HepG2 (cell line): ENCODE data around the gene PAPPA. TPM values are rescaled to one million over a fixed set of nuclear protein-coding genes. Genes with fewer than 3 reads are reported as not detected.

Source experiments
- ATAC-seq: fragments of 200-7000 bp; cut with Tn5 transposase; 3 replicates; pipeline ENCODE4 v1.9.1; 2020; ENCODE audit warnings: mild to moderate bottlenecking, moderate library complexity
- BruUV-seq: library from RNA; stranded (reverse); fragments of 400-500 nt; replicated peaks from 2 replicates; lab custom pipeline; 2021; lab: Mats Ljungman, UMichigan
- CTCF ChIA-PET: fragments of 300-600 bp; formaldehyde crosslinking; extraction: SDS; loops from one replicate; lab custom pipeline; 2021; ENCODE audit warnings: low total read pairs, inconsistent platforms, low intra/inter-chr PET ratio; lab: Yijun Ruan, JAX
- POLR2A ChIA-PET: fragments of 350-600 bp; sonication (Branson Sonifier 250); formaldehyde crosslinking; loops from one replicate; lab custom pipeline; 2020; ENCODE audit warnings: antibody characterized with exemption, inconsistent platforms; lab: Yijun Ruan, JAX
- DNase-seq: peaks from one replicate; pipeline ENCODE4 v3.0.0-alpha.2; 2015; ENCODE audit warnings: low spot score
- FAIRE-seq: peaks from 3 replicates; lab custom pipeline; 2011; peaks lifted over from hg19 to GRCh38; lab: Jason Lieb, UNC
- H2AFZ ChIP-seq: one replicate; pipeline ENCODE4 v1.6.1; 2011; ENCODE audit warnings: low read length, inconsistent platforms
- H3K27ac ChIP-seq: fragments of 300-600 bp; 3 replicates; pipeline ENCODE4 v1.8.0; 2011; ENCODE audit warnings: mixed run types, mild to moderate bottlenecking, mixed read lengths, low read length, inconsistent platforms; ENCODE audit not compliant: insufficient read depth; ENCODE audit errors: extremely low read length
- H3K27me3 ChIP-seq, 2 experiments: fragments of 200-600 bp in 1 of 2; 2 replicates in 1 of 2; 3 replicates in 1 of 2; pipeline versions ENCODE4 v1.6.0 to v1.8.0; 2011; ENCODE audit warnings: low read length in 2 of 2, mild to moderate bottlenecking in 2 of 2, moderate library complexity in 2 of 2, inconsistent platforms in 1 of 2; ENCODE audit not compliant: insufficient read depth in 2 of 2, control insufficient read depth in 1 of 2
- H3K36me3 ChIP-seq, 2 experiments: fragments of 200-600 bp in 1 of 2; replicated peaks in 1 of 2; 2 replicates in 1 of 2; 3 replicates in 1 of 2; pipeline versions ENCODE4 v1.5.1 to v1.8.0; 2011; ENCODE audit warnings: low read length in 2 of 2, inconsistent platforms in 1 of 2; ENCODE audit not compliant: insufficient read depth in 2 of 2, control insufficient read depth in 1 of 2
- H3K4me1 ChIP-seq: 2 replicates; pipeline ENCODE4 v1.5.1; 2012; ENCODE audit warnings: low read length, inconsistent platforms; ENCODE audit not compliant: insufficient read depth
- H3K4me2 ChIP-seq: 2 replicates; pipeline ENCODE4 v1.6.0; 2011; ENCODE audit warnings: low read depth, low read length, inconsistent platforms
- H3K4me3 ChIP-seq, 3 experiments: fragments of 200-600 bp in 1 of 3; sonication (generic), shearing (Covaris generic) in 1 of 3; replicated peaks in 1 of 3; 2 replicates each; pipeline ENCODE4 v1.5.1; 2011 to 2016; ENCODE audit warnings: low read length in 3 of 3, inconsistent platforms in 2 of 3, low read depth in 2 of 3, mild to moderate bottlenecking in 2 of 3, control low read depth in 1 of 3, mixed read lengths in 1 of 3; ENCODE audit not compliant: insufficient read depth in 1 of 3
- H3K79me2 ChIP-seq: one replicate; pipeline ENCODE4 v1.6.1; 2011; ENCODE audit warnings: low read length, inconsistent platforms; ENCODE audit not compliant: insufficient read depth
- H3K9ac ChIP-seq: 2 replicates; pipeline ENCODE4 v1.6.0; 2011; ENCODE audit warnings: mild to moderate bottlenecking, low read depth, low read length, inconsistent platforms; ENCODE audit not compliant: insufficient read depth
- H3K9me3 ChIP-seq: 2 replicates; pipeline ENCODE4 v1.5.1; 2012; ENCODE audit warnings: mild to moderate bottlenecking, low read length
- H4K20me1 ChIP-seq: 2 replicates; pipeline ENCODE4 v1.6.0; 2011; ENCODE audit warnings: inconsistent platforms, mild to moderate bottlenecking, low read length, moderate library complexity; ENCODE audit not compliant: insufficient read depth
- ATF6 ChIP-seq: sonication (generic); formaldehyde crosslinking; conservative IDR thresholded peaks from 2 replicates; pipeline ENCODE4 v1.4.0; 2020; ENCODE audit warnings: missing genetic modification reagents
- ESRRA ChIP-seq: sonication (generic); formaldehyde crosslinking; IDR thresholded peaks from 2 replicates; pipeline ENCODE4 v1.5.1; 2020; ENCODE audit warnings: mild to moderate bottlenecking, low read depth, missing genetic modification reagents
- ETV5 ChIP-seq: IDR thresholded peaks from 2 replicates; pipeline ENCODE4 v1.6.1; 2018; ENCODE audit warnings: missing biosample characterization, missing genetic modification reagents, inconsistent platforms, borderline replicate concordance
- HINFP ChIP-seq: sonication (generic); formaldehyde crosslinking; IDR thresholded peaks from 2 replicates; pipeline ENCODE4 v1.4.0; 2020; ENCODE audit warnings: low read depth, mild to moderate bottlenecking, missing genetic modification reagents
- KDM1A ChIP-seq: IDR thresholded peaks from 2 replicates; pipeline ENCODE4 v1.6.1; 2016; ENCODE audit warnings: missing compliant biosample characterization
- MTA3 ChIP-seq: sonication (generic); formaldehyde crosslinking; IDR thresholded peaks from 2 replicates; pipeline ENCODE4 v1.4.0; 2020; ENCODE audit warnings: missing genetic modification reagents
- POLR2AphosphoS5 ChIP-seq: IDR thresholded peaks from 2 replicates; pipeline ENCODE4 v1.6.1; 2012; ENCODE audit warnings: low read depth, low read length
- ZNF674 ChIP-seq: sonication (generic); formaldehyde crosslinking; IDR thresholded peaks from 2 replicates; pipeline ENCODE4 v1.5.0; 2020; ENCODE audit warnings: low read depth, mild to moderate bottlenecking, missing genetic modification reagents
- ZNF724P ChIP-seq: sonication (generic); formaldehyde crosslinking; IDR thresholded peaks from 2 replicates; pipeline ENCODE4 v1.8.0; 2022; ENCODE audit warnings: missing genetic modification reagents, borderline replicate concordance
- ZNF788 ChIP-seq: sonication (generic); formaldehyde crosslinking; IDR thresholded peaks from 2 replicates; pipeline ENCODE4 v1.5.0; 2020; ENCODE audit warnings: mild to moderate bottlenecking, missing genetic modification reagents, borderline replicate concordance
- WGBS: methylation state at CpG from one replicate; pipeline ENCODE4 v1.1.6; 2017; ENCODE audit warnings: low lambda C conversion rate; 5-methylcytosine and 5-hydroxymethylcytosine counted together
- in situ Hi-C: cut with HindIII; loops from 2 replicates; pipeline ENCODE4 v1.10.0; 2017; ENCODE audit warnings: low pct_unique_long_range_greater_than_20kb; ENCODE audit not compliant: extremely low pct_ligation_motif_present
- intact Hi-C: fragments of 100-400 bp; cut with micrococcal nuclease; formaldehyde crosslinking; loops from one replicate; pipeline ENCODE4 v1.10.0; 2022; ENCODE audit not compliant: unreplicated experiment
- polyA plus RNA-seq, 8 experiments: library from polyadenylated mRNA; depleted of rRNA in 3 of 8; stranded (reverse) in 7 of 8; unstranded in 1 of 8; fragments of >200 nt; fragmentation: Illumina TruSeq in 4 of 8; extraction: Trizol in 4 of 8; gene quantifications; 2 replicates each; pipeline versions ENCODE4 v1.2.1 to v1.2.3, GENCODE V29; 2011 to 2016; ENCODE audit warnings: low read depth in 4 of 8, missing spikeins in 1 of 8, mixed read lengths in 1 of 8; ENCODE audit not compliant: insufficient read depth in 1 of 8
- total RNA-seq, 5 experiments: library from RNA; depleted of rRNA; stranded (reverse); fragments of >200 nt; fragmentation: Illumina TruSeq; extraction: Trizol; gene quantifications; 2 replicates each; pipeline ENCODE4 v1.2.3, GENCODE V29; 2016; ENCODE audit warnings: low read depth in 1 of 5

PAPPA gene
- total and polyA plus RNA-seq, 2 of the 13 experiments (the other 11 are each of a cell fraction or from before 2014, with no cell fraction given) = 0.09 to 0.11 TPM

GRCh38 chr9:116262448-116262847, 108.9 kb downstream of the PAPPA start (continued):
- TF ChIP-seq HINFP (CRISPR knock-in tag) (no peak), ATF6 (CRISPR knock-in tag) (no peak), MTA3 (no peak), ZNF788 (no peak), KDM1A (CRISPR knock-in tag) (no peak)

- Histone ChIP-seq H3K27me3 (no peaks in the 10 kb centered on the region), H3K9ac (no peak overlapping the region), H3K4me2 (no peak overlapping the region), H3K9me3 (no peaks in the 10 kb centered on the region), H3K27ac (no peak overlapping the region), H4K20me1 (no peaks in the 10 kb centered on the region), H3K4me3 (no peak overlapping the region), H3K4me1 (no peaks in the 10 kb centered on the region), H2AFZ (no peak overlapping the region), H3K36me3 (no peaks in the 10 kb centered on the region), H3K79me2 (no peaks in the 10 kb centered on the region)
- CTCF ChIA-PET = no interaction called here
- TF ChIP-seq ESRRA (no peak), ETV5 (CRISPR knock-in tag) (no peak), ZNF674 (CRISPR knock-in tag) (no peak), POLR2AphosphoS5 (no peak), ZNF724P (CRISPR knock-in tag) (no peak)
- no peak for FAIRE-seq
- POLR2A ChIA-PET = no interaction called here
- 21% methylated on average over 1 of the region's 1 CpG for WGBS
- no peak for DNase-seq
- intact Hi-C loops = no loop called here
- BruUV-seq = no TSS peak
- no peak for ATAC-seq
- in situ Hi-C loops = no loop called here
Measured at GRCh38 chr9:116264361-116264760, 110.8 kb downstream of the PAPPA start.
